WTC11 (cell line): ENCODE data around the gene FXYD3. TPM values are rescaled to one million over a fixed set of nuclear protein-coding genes. Genes with fewer than 3 reads are reported as not detected.

Experiments
- ATAC-seq: fragments of 200-7000 bp; cut with Tn5 transposase; 2 replicates; pipeline ENCODE4 v1.10.0; 2021; ENCODE audit warnings: mild to moderate bottlenecking, moderate library complexity
- CTCF ChIA-PET: fragments of 300-600 bp; sonication (Branson Sonifier 250); formaldehyde crosslinking; loops from one replicate; lab custom pipeline; 2021; ENCODE audit warnings: antibody characterized with exemption; lab: Charles Lee
- POLR2A ChIA-PET: fragments of 350-600 bp; sonication (Branson Sonifier 250); formaldehyde crosslinking; loops from one replicate; lab custom pipeline; 2021; ENCODE audit warnings: antibody characterized with exemption; lab: Charles Lee
- DNase-seq: peaks from one replicate; pipeline ENCODE4 v3.0.0; 2021; ENCODE audit warnings: low spot score
- H3K27ac Mint-ChIP-seq: 2 replicates; pipeline ENCODE4 v1.8.0; 2021; ENCODE audit warnings: mixed read lengths
- H3K27me3 Mint-ChIP-seq: 2 replicates; pipeline ENCODE4 v1.8.0; 2021; ENCODE audit warnings: low read depth, mild to moderate bottlenecking, moderate library complexity, mixed read lengths
- H3K36me3 Mint-ChIP-seq: 2 replicates; pipeline ENCODE4 v1.8.0; 2021; ENCODE audit warnings: mixed read lengths
- H3K4me1 Mint-ChIP-seq: 2 replicates; pipeline ENCODE4 v1.8.0; 2022; ENCODE audit warnings: mixed read lengths
- H3K4me3 Mint-ChIP-seq: 2 replicates; pipeline ENCODE4 v1.8.0; 2021; ENCODE audit warnings: mild to moderate bottlenecking, moderate library complexity, mixed read lengths
- H3K9me3 Mint-ChIP-seq: 2 replicates; pipeline ENCODE4 v1.8.0; 2021; ENCODE audit warnings: mixed read lengths
- CREM ChIP-seq: sonication (generic); formaldehyde crosslinking; IDR thresholded peaks from 2 replicates; pipeline ENCODE4 v1.8.1; 2022; ENCODE audit warnings: mild to moderate bottlenecking, missing genetic modification reagents, moderate library complexity
- GTF2I ChIP-seq: fragments of 250-450 bp; sonication (Bioruptor Pico); conservative IDR thresholded peaks from 2 replicates; pipeline ENCODE4 v1.4.0; 2021; ENCODE audit warnings: mild to moderate bottlenecking
- HMGA2 ChIP-seq: fragments of 250-450 bp; sonication (Bioruptor Pico); IDR thresholded peaks from 2 replicates; pipeline ENCODE4 v1.4.0; 2021; ENCODE audit warnings: mild to moderate bottlenecking, moderate library complexity
- RORB ChIP-seq: fragments of 250-450 bp; sonication (Bioruptor Pico); IDR thresholded peaks from 2 replicates; pipeline ENCODE4 v1.9.0; 2021; ENCODE audit warnings: mild to moderate bottlenecking
- SOX15 ChIP-seq: fragments of 250-450 bp; sonication (Bioruptor Pico); IDR thresholded peaks from 2 replicates; pipeline ENCODE4 v1.9.0; 2021; ENCODE audit warnings: mild to moderate bottlenecking
- ZNF121 ChIP-seq: sonication (generic); formaldehyde crosslinking; IDR thresholded peaks from 2 replicates; pipeline ENCODE4 v1.8.0; 2023; ENCODE audit warnings: missing genetic modification reagents
- ZNF138 ChIP-seq: sonication (generic); formaldehyde crosslinking; conservative IDR thresholded peaks from 2 replicates; pipeline ENCODE4 v1.8.1; 2022; ENCODE audit warnings: mild to moderate bottlenecking, moderate library complexity, missing genetic modification reagents
- ZNF219 ChIP-seq: sonication (generic); formaldehyde crosslinking; IDR thresholded peaks from 2 replicates; pipeline ENCODE4 v1.8.0; 2023; ENCODE audit warnings: missing genetic modification reagents, mild to moderate bottlenecking, borderline replicate concordance
- ZNF263 ChIP-seq: sonication (generic); formaldehyde crosslinking; IDR thresholded peaks from 2 replicates; pipeline ENCODE4 v1.8.1; 2022; ENCODE audit warnings: low read depth, mild to moderate bottlenecking, moderate library complexity, missing genetic modification reagents
- ZNF396 ChIP-seq: fragments of 250-450 bp; sonication (Bioruptor Pico); IDR thresholded peaks from 2 replicates; pipeline ENCODE4 v1.8.0; 2021; ENCODE audit warnings: mild to moderate bottlenecking, moderate library complexity, borderline replicate concordance
- ZNF671 ChIP-seq: fragments of 250-450 bp; sonication (Bioruptor Pico); IDR thresholded peaks from 2 replicates; pipeline ENCODE4 v1.8.0; 2021; ENCODE audit warnings: mild to moderate bottlenecking
- total RNA-seq: library from RNA; stranded (reverse); gene quantifications from 3 replicates; pipeline ENCODE4 v1.2.3, GENCODE V29; 2021
- TF ChIP-seq, protein P1 (sequence below): sonication (generic); formaldehyde crosslinking; IDR thresholded peaks from 2 replicates; pipeline ENCODE4 v1.8.1; 2022; ENCODE audit warnings: missing genetic modification reagents, borderline replicate concordance
- TF ChIP-seq, protein P2 (sequence below): sonication (generic); formaldehyde crosslinking; IDR thresholded peaks from 2 replicates; pipeline ENCODE4 v1.8.1; 2022; ENCODE audit warnings: mild to moderate bottlenecking, moderate library complexity, missing genetic modification reagents
- TF ChIP-seq, protein P3 (sequence below): fragments of 250-450 bp; sonication (Bioruptor Pico); IDR thresholded peaks from 2 replicates; pipeline ENCODE4 v1.9.0; 2021; ENCODE audit warnings: mild to moderate bottlenecking
- TF ChIP-seq, protein P4 (sequence below): sonication (generic); formaldehyde crosslinking; IDR thresholded peaks from 2 replicates; pipeline ENCODE4 v1.8.0; 2022; ENCODE audit warnings: mild to moderate bottlenecking, missing genetic modification reagents
- TF ChIP-seq, protein P5 (sequence below): sonication (generic); formaldehyde crosslinking; IDR thresholded peaks from 2 replicates; pipeline ENCODE4 v1.8.1; 2023; ENCODE audit warnings: mild to moderate bottlenecking, missing genetic modification reagents
- TF ChIP-seq, protein P6 (sequence below): sonication (generic); formaldehyde crosslinking; IDR thresholded peaks from 2 replicates; pipeline ENCODE4 v1.8.0; 2022; ENCODE audit warnings: mild to moderate bottlenecking, missing genetic modification reagents
- TF ChIP-seq, protein P7 (sequence below): fragments of 200-600 bp; IDR thresholded peaks from 2 replicates; pipeline ENCODE4 v1.8.0; 2022; ENCODE audit warnings: antibody characterized with exemption
- TF ChIP-seq, protein P8 (sequence below): fragments of 250-450 bp; sonication (Bioruptor Pico); IDR thresholded peaks from 2 replicates; pipeline ENCODE4 v1.9.0; 2021; ENCODE audit warnings: mild to moderate bottlenecking, borderline replicate concordance

The FXYD3 gene
- total RNA-seq, 1 experiment from 2014 or later: 1.8 TPM

DNA sequence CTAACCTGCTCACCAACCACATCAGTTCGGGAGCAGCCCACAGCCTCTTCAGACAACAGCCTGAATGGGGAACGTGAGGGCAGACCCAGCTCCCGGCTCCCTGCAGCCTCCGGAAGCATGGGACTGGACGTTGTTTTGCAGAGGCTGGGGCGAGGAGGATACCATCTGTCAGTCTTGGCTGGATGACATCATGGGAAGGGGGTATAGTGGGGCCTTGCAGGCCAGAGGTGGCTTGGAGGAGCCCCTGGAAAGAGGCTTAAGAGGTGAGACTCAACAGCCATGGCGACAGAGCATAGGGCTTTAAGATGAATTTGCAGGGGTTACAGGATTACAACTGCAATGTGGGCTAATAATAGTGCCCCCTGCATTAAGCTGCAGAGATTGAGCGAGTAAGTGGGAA lies 1.5 kb downstream of the FXYD3 start (continued):
- TF ChIP-seq, protein P1, sequence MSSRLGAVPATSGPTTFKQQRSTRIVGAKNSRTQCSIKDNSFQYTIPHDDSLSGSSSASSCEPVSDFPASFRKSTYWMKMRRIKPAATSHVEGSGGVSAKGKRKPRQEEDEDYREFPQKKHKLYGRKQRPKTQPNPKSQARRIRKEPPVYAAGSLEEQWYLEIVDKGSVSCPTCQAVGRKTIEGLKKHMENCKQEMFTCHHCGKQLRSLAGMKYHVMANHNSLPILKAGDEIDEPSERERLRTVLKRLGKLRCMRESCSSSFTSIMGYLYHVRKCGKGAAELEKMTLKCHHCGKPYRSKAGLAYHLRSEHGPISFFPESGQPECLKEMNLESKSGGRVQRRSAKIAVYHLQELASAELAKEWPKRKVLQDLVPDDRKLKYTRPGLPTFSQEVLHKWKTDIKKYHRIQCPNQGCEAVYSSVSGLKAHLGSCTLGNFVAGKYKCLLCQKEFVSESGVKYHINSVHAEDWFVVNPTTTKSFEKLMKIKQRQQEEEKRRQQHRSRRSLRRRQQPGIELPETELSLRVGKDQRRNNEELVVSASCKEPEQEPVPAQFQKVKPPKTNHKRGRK (CRISPR knock-in tag): no peak
- TF ChIP-seq, protein P2, sequence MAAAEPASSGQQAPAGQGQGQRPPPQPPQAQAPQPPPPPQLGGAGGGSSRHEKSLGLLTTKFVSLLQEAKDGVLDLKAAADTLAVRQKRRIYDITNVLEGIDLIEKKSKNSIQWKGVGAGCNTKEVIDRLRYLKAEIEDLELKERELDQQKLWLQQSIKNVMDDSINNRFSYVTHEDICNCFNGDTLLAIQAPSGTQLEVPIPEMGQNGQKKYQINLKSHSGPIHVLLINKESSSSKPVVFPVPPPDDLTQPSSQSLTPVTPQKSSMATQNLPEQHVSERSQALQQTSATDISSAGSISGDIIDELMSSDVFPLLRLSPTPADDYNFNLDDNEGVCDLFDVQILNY (CRISPR knock-in tag): no peak

DNA sequence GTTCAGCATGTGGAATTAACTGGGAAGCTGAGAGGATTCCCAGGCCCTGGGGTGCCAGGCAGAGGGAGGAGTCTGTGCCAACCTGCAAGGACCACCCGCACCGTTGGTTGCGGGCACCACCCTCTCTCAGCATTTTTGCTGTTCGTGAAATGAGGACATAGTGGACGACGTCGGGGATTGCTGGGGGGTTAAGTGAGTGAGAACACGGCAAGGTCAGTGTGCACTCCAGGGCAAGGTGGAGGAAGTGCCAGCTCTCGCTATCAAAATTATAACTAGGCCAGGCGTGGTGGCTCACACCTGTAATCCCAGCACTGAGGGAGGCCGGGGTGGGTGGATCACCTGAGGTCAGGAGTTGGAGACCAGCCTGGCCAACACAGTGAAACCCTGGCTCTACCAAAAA lies 2.2 kb downstream of the FXYD3 start:
- Mint-ChIP-seq H3K4me1 (peaks cover 41% of the 10 kb centered on the region), H3K27ac (no peak overlapping the region), H3K9me3 (no peaks in the 10 kb centered on the region), H3K4me3 (no peak overlapping the region), H3K27me3 (peaks cover 3% of the 10 kb centered on the region), H3K36me3 (no peaks in the 10 kb centered on the region)
- CTCF ChIA-PET: interaction anchor here (0.5 to 2.2 kb wide), 8 partner anchors 18 to 869 kb away, joined by 3 to 6 read pairs (median 4); no protein-coding TSS in a partner anchor
- POLR2A ChIA-PET: no interaction called here
- ATAC-seq (no peak), DNase-seq (no peak)
- no peak for TF ChIP-seq CREM
- TF ChIP-seq, protein P3, sequence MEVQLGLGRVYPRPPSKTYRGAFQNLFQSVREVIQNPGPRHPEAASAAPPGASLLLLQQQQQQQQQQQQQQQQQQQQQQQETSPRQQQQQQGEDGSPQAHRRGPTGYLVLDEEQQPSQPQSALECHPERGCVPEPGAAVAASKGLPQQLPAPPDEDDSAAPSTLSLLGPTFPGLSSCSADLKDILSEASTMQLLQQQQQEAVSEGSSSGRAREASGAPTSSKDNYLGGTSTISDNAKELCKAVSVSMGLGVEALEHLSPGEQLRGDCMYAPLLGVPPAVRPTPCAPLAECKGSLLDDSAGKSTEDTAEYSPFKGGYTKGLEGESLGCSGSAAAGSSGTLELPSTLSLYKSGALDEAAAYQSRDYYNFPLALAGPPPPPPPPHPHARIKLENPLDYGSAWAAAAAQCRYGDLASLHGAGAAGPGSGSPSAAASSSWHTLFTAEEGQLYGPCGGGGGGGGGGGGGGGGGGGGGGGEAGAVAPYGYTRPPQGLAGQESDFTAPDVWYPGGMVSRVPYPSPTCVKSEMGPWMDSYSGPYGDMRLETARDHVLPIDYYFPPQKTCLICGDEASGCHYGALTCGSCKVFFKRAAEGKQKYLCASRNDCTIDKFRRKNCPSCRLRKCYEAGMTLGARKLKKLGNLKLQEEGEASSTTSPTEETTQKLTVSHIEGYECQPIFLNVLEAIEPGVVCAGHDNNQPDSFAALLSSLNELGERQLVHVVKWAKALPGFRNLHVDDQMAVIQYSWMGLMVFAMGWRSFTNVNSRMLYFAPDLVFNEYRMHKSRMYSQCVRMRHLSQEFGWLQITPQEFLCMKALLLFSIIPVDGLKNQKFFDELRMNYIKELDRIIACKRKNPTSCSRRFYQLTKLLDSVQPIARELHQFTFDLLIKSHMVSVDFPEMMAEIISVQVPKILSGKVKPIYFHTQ (CRISPR knock-in tag): no peak
- TF ChIP-seq ZNF263 (CRISPR knock-in tag): no peak
- TF ChIP-seq, protein P4, sequence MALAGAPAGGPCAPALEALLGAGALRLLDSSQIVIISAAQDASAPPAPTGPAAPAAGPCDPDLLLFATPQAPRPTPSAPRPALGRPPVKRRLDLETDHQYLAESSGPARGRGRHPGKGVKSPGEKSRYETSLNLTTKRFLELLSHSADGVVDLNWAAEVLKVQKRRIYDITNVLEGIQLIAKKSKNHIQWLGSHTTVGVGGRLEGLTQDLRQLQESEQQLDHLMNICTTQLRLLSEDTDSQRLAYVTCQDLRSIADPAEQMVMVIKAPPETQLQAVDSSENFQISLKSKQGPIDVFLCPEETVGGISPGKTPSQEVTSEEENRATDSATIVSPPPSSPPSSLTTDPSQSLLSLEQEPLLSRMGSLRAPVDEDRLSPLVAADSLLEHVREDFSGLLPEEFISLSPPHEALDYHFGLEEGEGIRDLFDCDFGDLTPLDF (CRISPR knock-in tag): no peak
- no peak for TF ChIP-seq ZNF396 (CRISPR knock-in tag)
- no peak for TF ChIP-seq SOX15 (CRISPR knock-in tag)
- TF ChIP-seq, protein P5, sequence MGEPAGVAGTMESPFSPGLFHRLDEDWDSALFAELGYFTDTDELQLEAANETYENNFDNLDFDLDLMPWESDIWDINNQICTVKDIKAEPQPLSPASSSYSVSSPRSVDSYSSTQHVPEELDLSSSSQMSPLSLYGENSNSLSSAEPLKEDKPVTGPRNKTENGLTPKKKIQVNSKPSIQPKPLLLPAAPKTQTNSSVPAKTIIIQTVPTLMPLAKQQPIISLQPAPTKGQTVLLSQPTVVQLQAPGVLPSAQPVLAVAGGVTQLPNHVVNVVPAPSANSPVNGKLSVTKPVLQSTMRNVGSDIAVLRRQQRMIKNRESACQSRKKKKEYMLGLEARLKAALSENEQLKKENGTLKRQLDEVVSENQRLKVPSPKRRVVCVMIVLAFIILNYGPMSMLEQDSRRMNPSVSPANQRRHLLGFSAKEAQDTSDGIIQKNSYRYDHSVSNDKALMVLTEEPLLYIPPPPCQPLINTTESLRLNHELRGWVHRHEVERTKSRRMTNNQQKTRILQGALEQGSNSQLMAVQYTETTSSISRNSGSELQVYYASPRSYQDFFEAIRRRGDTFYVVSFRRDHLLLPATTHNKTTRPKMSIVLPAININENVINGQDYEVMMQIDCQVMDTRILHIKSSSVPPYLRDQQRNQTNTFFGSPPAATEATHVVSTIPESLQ (CRISPR knock-in tag): no peak
- no peak for TF ChIP-seq ZNF121 (CRISPR knock-in tag)
- TF ChIP-seq ZNF219 (CRISPR knock-in tag): no peak
- TF ChIP-seq ZNF138 (CRISPR knock-in tag): no peak
- TF ChIP-seq, protein P6, sequence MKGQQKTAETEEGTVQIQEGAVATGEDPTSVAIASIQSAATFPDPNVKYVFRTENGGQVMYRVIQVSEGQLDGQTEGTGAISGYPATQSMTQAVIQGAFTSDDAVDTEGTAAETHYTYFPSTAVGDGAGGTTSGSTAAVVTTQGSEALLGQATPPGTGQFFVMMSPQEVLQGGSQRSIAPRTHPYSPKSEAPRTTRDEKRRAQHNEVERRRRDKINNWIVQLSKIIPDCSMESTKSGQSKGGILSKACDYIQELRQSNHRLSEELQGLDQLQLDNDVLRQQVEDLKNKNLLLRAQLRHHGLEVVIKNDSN (CRISPR knock-in tag): no peak
- TF ChIP-seq RORB (CRISPR knock-in tag): no peak
- TF ChIP-seq, protein P7, sequence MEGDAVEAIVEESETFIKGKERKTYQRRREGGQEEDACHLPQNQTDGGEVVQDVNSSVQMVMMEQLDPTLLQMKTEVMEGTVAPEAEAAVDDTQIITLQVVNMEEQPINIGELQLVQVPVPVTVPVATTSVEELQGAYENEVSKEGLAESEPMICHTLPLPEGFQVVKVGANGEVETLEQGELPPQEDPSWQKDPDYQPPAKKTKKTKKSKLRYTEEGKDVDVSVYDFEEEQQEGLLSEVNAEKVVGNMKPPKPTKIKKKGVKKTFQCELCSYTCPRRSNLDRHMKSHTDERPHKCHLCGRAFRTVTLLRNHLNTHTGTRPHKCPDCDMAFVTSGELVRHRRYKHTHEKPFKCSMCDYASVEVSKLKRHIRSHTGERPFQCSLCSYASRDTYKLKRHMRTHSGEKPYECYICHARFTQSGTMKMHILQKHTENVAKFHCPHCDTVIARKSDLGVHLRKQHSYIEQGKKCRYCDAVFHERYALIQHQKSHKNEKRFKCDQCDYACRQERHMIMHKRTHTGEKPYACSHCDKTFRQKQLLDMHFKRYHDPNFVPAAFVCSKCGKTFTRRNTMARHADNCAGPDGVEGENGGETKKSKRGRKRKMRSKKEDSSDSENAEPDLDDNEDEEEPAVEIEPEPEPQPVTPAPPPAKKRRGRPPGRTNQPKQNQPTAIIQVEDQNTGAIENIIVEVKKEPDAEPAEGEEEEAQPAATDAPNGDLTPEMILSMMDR: no peak
- no peak for TF ChIP-seq GTF2I
- TF ChIP-seq HMGA2 (CRISPR knock-in tag): no peak
- no peak for TF ChIP-seq ZNF671
- TF ChIP-seq, protein P8, sequence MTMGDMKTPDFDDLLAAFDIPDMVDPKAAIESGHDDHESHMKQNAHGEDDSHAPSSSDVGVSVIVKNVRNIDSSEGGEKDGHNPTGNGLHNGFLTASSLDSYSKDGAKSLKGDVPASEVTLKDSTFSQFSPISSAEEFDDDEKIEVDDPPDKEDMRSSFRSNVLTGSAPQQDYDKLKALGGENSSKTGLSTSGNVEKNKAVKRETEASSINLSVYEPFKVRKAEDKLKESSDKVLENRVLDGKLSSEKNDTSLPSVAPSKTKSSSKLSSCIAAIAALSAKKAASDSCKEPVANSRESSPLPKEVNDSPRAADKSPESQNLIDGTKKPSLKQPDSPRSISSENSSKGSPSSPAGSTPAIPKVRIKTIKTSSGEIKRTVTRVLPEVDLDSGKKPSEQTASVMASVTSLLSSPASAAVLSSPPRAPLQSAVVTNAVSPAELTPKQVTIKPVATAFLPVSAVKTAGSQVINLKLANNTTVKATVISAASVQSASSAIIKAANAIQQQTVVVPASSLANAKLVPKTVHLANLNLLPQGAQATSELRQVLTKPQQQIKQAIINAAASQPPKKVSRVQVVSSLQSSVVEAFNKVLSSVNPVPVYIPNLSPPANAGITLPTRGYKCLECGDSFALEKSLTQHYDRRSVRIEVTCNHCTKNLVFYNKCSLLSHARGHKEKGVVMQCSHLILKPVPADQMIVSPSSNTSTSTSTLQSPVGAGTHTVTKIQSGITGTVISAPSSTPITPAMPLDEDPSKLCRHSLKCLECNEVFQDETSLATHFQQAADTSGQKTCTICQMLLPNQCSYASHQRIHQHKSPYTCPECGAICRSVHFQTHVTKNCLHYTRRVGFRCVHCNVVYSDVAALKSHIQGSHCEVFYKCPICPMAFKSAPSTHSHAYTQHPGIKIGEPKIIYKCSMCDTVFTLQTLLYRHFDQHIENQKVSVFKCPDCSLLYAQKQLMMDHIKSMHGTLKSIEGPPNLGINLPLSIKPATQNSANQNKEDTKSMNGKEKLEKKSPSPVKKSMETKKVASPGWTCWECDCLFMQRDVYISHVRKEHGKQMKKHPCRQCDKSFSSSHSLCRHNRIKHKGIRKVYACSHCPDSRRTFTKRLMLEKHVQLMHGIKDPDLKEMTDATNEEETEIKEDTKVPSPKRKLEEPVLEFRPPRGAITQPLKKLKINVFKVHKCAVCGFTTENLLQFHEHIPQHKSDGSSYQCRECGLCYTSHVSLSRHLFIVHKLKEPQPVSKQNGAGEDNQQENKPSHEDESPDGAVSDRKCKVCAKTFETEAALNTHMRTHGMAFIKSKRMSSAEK (CRISPR knock-in tag): no peak
- TF ChIP-seq, all 79 proteins: peak for 0
